HepG2 (cell line): ENCODE data around the gene GNPDA1. TPM values are rescaled to one million over a fixed set of nuclear protein-coding genes. Genes with fewer than 3 reads are reported as not detected.

Experiments used
- ATAC-seq: fragments of 200-7000 bp; cut with Tn5 transposase; 3 replicates; pipeline ENCODE4 v1.9.1; 2020; ENCODE audit warnings: mild to moderate bottlenecking, moderate library complexity
- BruUV-seq: library from RNA; stranded (reverse); fragments of 400-500 nt; replicated peaks from 2 replicates; lab custom pipeline; 2021; lab: Mats Ljungman, UMichigan
- CTCF ChIA-PET: fragments of 300-600 bp; formaldehyde crosslinking; extraction: SDS; loops from one replicate; lab custom pipeline; 2021; ENCODE audit warnings: low total read pairs, inconsistent platforms, low intra/inter-chr PET ratio; lab: Yijun Ruan, JAX
- POLR2A ChIA-PET: fragments of 350-600 bp; sonication (Branson Sonifier 250); formaldehyde crosslinking; loops from one replicate; lab custom pipeline; 2020; ENCODE audit warnings: antibody characterized with exemption, inconsistent platforms; lab: Yijun Ruan, JAX
- DNase-seq: peaks from one replicate; pipeline ENCODE4 v3.0.0-alpha.2; 2015; ENCODE audit warnings: low spot score
- FAIRE-seq: peaks from 3 replicates; lab custom pipeline; 2011; peaks lifted over from hg19 to GRCh38; lab: Jason Lieb, UNC
- H2AFZ ChIP-seq: one replicate; pipeline ENCODE4 v1.6.1; 2011; ENCODE audit warnings: low read length, inconsistent platforms
- H3K27ac ChIP-seq: fragments of 300-600 bp; 3 replicates; pipeline ENCODE4 v1.8.0; 2011; ENCODE audit warnings: mixed run types, mild to moderate bottlenecking, mixed read lengths, low read length, inconsistent platforms; ENCODE audit not compliant: insufficient read depth; ENCODE audit errors: extremely low read length
- H3K27me3 ChIP-seq, 2 experiments: fragments of 200-600 bp in 1 of 2; 2 replicates in 1 of 2; 3 replicates in 1 of 2; pipeline versions ENCODE4 v1.6.0 to v1.8.0; 2011; ENCODE audit warnings: low read length in 2 of 2, mild to moderate bottlenecking in 2 of 2, moderate library complexity in 2 of 2, inconsistent platforms in 1 of 2; ENCODE audit not compliant: insufficient read depth in 2 of 2, control insufficient read depth in 1 of 2
- H3K36me3 ChIP-seq, 2 experiments: fragments of 200-600 bp in 1 of 2; replicated peaks in 1 of 2; 2 replicates in 1 of 2; 3 replicates in 1 of 2; pipeline versions ENCODE4 v1.5.1 to v1.8.0; 2011; ENCODE audit warnings: low read length in 2 of 2, inconsistent platforms in 1 of 2; ENCODE audit not compliant: insufficient read depth in 2 of 2, control insufficient read depth in 1 of 2
- H3K4me1 ChIP-seq: 2 replicates; pipeline ENCODE4 v1.5.1; 2012; ENCODE audit warnings: low read length, inconsistent platforms; ENCODE audit not compliant: insufficient read depth
- H3K4me2 ChIP-seq: 2 replicates; pipeline ENCODE4 v1.6.0; 2011; ENCODE audit warnings: low read depth, low read length, inconsistent platforms
- H3K4me3 ChIP-seq, 3 experiments: fragments of 200-600 bp in 1 of 3; sonication (generic), shearing (Covaris generic) in 1 of 3; replicated peaks in 1 of 3; 2 replicates each; pipeline ENCODE4 v1.5.1; 2011 to 2016; ENCODE audit warnings: low read length in 3 of 3, inconsistent platforms in 2 of 3, low read depth in 2 of 3, mild to moderate bottlenecking in 2 of 3, control low read depth in 1 of 3, mixed read lengths in 1 of 3; ENCODE audit not compliant: insufficient read depth in 1 of 3
- H3K79me2 ChIP-seq: one replicate; pipeline ENCODE4 v1.6.1; 2011; ENCODE audit warnings: low read length, inconsistent platforms; ENCODE audit not compliant: insufficient read depth
- H3K9ac ChIP-seq: 2 replicates; pipeline ENCODE4 v1.6.0; 2011; ENCODE audit warnings: mild to moderate bottlenecking, low read depth, low read length, inconsistent platforms; ENCODE audit not compliant: insufficient read depth
- H3K9me3 ChIP-seq: 2 replicates; pipeline ENCODE4 v1.5.1; 2012; ENCODE audit warnings: mild to moderate bottlenecking, low read length
- H4K20me1 ChIP-seq: 2 replicates; pipeline ENCODE4 v1.6.0; 2011; ENCODE audit warnings: inconsistent platforms, mild to moderate bottlenecking, low read length, moderate library complexity; ENCODE audit not compliant: insufficient read depth
- CBFB ChIP-seq: sonication (generic); formaldehyde crosslinking; IDR thresholded peaks from 2 replicates; pipeline ENCODE4 v1.4.0; 2020; ENCODE audit warnings: missing genetic modification reagents
- ELK4 ChIP-seq: sonication (generic); formaldehyde crosslinking; IDR thresholded peaks from 2 replicates; pipeline ENCODE4 v1.9.0; 2021; ENCODE audit warnings: missing genetic modification reagents, borderline replicate concordance
- FUBP1 ChIP-seq: sonication (generic); formaldehyde crosslinking; IDR thresholded peaks from 2 replicates; pipeline ENCODE4 v1.5.1; 2020; ENCODE audit warnings: missing genetic modification reagents, mild to moderate bottlenecking, borderline replicate concordance
- MTF1 ChIP-seq: sonication (generic); formaldehyde crosslinking; IDR thresholded peaks from 2 replicates; pipeline ENCODE4 v1.5.0; 2020; ENCODE audit warnings: missing genetic modification reagents
- NFKB2 ChIP-seq: sonication (generic); formaldehyde crosslinking; IDR thresholded peaks from 2 replicates; pipeline ENCODE4 v1.4.0; 2020; ENCODE audit warnings: missing genetic modification reagents, borderline replicate concordance
- TRIM24 ChIP-seq: sonication (generic); formaldehyde crosslinking; IDR thresholded peaks from 2 replicates; pipeline ENCODE4 v1.8.0; 2022; ENCODE audit warnings: mild to moderate bottlenecking, missing genetic modification reagents
- XBP1 ChIP-seq: sonication (generic); formaldehyde crosslinking; IDR thresholded peaks from 2 replicates; pipeline ENCODE4 v1.5.0; 2020; ENCODE audit warnings: missing genetic modification reagents
- ZFP37 ChIP-seq: sonication (generic); formaldehyde crosslinking; IDR thresholded peaks from 2 replicates; pipeline ENCODE4 v1.4.0; 2020; ENCODE audit warnings: missing genetic modification reagents, borderline replicate concordance
- ZNF263 ChIP-seq: sonication (generic); formaldehyde crosslinking; IDR thresholded peaks from 2 replicates; pipeline ENCODE4 v1.4.0; 2020; ENCODE audit warnings: missing genetic modification reagents
- ZSCAN30 ChIP-seq: sonication (generic); formaldehyde crosslinking; IDR thresholded peaks from 2 replicates; pipeline ENCODE4 v1.5.0; 2020; ENCODE audit warnings: mild to moderate bottlenecking, missing genetic modification reagents
- ZSCAN31 ChIP-seq: sonication (generic); formaldehyde crosslinking; IDR thresholded peaks from 2 replicates; pipeline ENCODE4 v1.5.0; 2020; ENCODE audit warnings: low read depth, mild to moderate bottlenecking, missing genetic modification reagents
- WGBS: methylation state at CpG from one replicate; pipeline ENCODE4 v1.1.6; 2017; ENCODE audit warnings: low lambda C conversion rate; 5-methylcytosine and 5-hydroxymethylcytosine counted together
- in situ Hi-C: cut with HindIII; loops from 2 replicates; pipeline ENCODE4 v1.10.0; 2017; ENCODE audit warnings: low pct_unique_long_range_greater_than_20kb; ENCODE audit not compliant: extremely low pct_ligation_motif_present
- intact Hi-C: fragments of 100-400 bp; cut with micrococcal nuclease; formaldehyde crosslinking; loops from one replicate; pipeline ENCODE4 v1.10.0; 2022; ENCODE audit not compliant: unreplicated experiment
- polyA plus RNA-seq, 8 experiments: library from polyadenylated mRNA; depleted of rRNA in 3 of 8; stranded (reverse) in 7 of 8; unstranded in 1 of 8; fragments of >200 nt; fragmentation: Illumina TruSeq in 4 of 8; extraction: Trizol in 4 of 8; gene quantifications; 2 replicates each; pipeline versions ENCODE4 v1.2.1 to v1.2.3, GENCODE V29; 2011 to 2016; ENCODE audit warnings: low read depth in 4 of 8, missing spikeins in 1 of 8, mixed read lengths in 1 of 8; ENCODE audit not compliant: insufficient read depth in 1 of 8
- total RNA-seq, 5 experiments: library from RNA; depleted of rRNA; stranded (reverse); fragments of >200 nt; fragmentation: Illumina TruSeq; extraction: Trizol; gene quantifications; 2 replicates each; pipeline ENCODE4 v1.2.3, GENCODE V29; 2016; ENCODE audit warnings: low read depth in 1 of 5
- TF ChIP-seq, protein P1 (sequence below): sonication (generic); formaldehyde crosslinking; IDR thresholded peaks from 2 replicates; pipeline ENCODE4 v1.8.0; 2022; ENCODE audit warnings: mild to moderate bottlenecking, missing genetic modification reagents, borderline replicate concordance

Gene GNPDA1
- total and polyA plus RNA-seq, 2 of the 13 experiments (the other 11 are each of a cell fraction or from before 2014, with no cell fraction given), result 6.0 to 54.1 TPM

- intact Hi-C loops, result no loop called here
- Histone ChIP-seq H4K20me1 (no peaks in the 10 kb centered on the region), H3K4me2 (no peak overlapping the region), H3K4me3 (no peak overlapping the region), H3K27me3 (peaks cover 0 to 28% of the 10 kb centered on the region in 2 experiments; a peak in 4 of 5 replicates), H3K9me3 (no peaks in the 10 kb centered on the region), H3K36me3 (no peaks in the 10 kb centered on the region), H3K79me2 (no peaks in the 10 kb centered on the region), H2AFZ (no peak overlapping the region), H3K9ac (no peak overlapping the region), H3K4me1 (peaks cover 19% of the 10 kb centered on the region), H3K27ac (no peak overlapping the region)
- 10% methylated on average over 5 of the region's 16 CpGs for WGBS
- no peak for FAIRE-seq
- no TSS peak for BruUV-seq
- in situ Hi-C loops, result loop anchor here (5.0 kb wide), 1 partner anchor 270 kb away; no protein-coding TSS in a partner anchor
- CTCF ChIA-PET, result no interaction called here
- ATAC-seq, result no peak
- no peak for DNase-seq
- TF ChIP-seq ZSCAN30 (CRISPR knock-in tag), result no peak
- no peak for TF ChIP-seq NFKB2 (CRISPR knock-in tag)
- no peak for TF ChIP-seq ZSCAN31 (CRISPR knock-in tag)
- TF ChIP-seq, protein P1, sequence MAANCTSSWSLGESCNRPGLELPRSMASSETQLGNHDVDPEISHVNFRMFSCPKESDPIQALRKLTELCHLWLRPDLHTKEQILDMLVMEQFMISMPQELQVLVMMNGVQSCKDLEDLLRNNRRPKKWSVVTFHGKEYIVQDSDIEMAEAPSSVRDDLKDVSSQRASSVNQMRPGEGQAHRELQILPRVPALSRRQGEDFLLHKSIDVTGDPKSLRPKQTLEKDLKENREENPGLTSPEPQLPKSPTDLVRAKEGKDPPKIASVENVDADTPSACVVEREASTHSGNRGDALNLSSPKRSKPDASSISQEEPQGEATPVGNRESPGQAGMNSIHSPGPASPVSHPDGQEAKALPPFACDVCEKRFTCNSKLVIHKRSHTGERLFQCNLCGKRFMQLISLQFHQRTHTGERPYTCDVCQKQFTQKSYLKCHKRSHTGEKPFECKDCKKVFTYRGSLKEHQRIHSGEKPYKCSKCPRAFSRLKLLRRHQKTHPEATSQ (CRISPR knock-in tag), result no peak
- no peak for TF ChIP-seq ZNF263 (CRISPR knock-in tag)
- no peak for TF ChIP-seq ZFP37 (CRISPR knock-in tag)
- TF ChIP-seq TRIM24 (CRISPR knock-in tag), result no peak
- TF ChIP-seq MTF1 (CRISPR knock-in tag), result no peak
- no peak for TF ChIP-seq CBFB
- no peak for TF ChIP-seq XBP1 (CRISPR knock-in tag)
- no peak for TF ChIP-seq ELK4 (CRISPR knock-in tag)
- no peak for TF ChIP-seq FUBP1
- POLR2A ChIA-PET, result interaction anchor here (0.8 to 1.8 kb wide), 2 partner anchors 11 to 12 kb away, joined by 3 to 4 read pairs; partner anchors contain the start of gene RNF14
Observed at GRCh38 chr5:141957367-141957996, 55.3 kb downstream of the GNPDA1 start.
